NB4 (cell line): ENCODE data around the gene CATSPERB.

Experiments used
- POLR2A ChIP-seq: IDR thresholded peaks from 2 replicates; pipeline ENCODE4 v1.6.1; 2011; ENCODE audit warnings: mild to moderate bottlenecking; ENCODE audit not compliant: insufficient read length; ENCODE audit errors: extremely low read depth
- TF ChIP-seq, protein P1 (sequence below): IDR thresholded peaks from one replicate; pipeline ENCODE4 v1.5.1; 2012; ENCODE audit warnings: low read depth, low read length

DNA sequence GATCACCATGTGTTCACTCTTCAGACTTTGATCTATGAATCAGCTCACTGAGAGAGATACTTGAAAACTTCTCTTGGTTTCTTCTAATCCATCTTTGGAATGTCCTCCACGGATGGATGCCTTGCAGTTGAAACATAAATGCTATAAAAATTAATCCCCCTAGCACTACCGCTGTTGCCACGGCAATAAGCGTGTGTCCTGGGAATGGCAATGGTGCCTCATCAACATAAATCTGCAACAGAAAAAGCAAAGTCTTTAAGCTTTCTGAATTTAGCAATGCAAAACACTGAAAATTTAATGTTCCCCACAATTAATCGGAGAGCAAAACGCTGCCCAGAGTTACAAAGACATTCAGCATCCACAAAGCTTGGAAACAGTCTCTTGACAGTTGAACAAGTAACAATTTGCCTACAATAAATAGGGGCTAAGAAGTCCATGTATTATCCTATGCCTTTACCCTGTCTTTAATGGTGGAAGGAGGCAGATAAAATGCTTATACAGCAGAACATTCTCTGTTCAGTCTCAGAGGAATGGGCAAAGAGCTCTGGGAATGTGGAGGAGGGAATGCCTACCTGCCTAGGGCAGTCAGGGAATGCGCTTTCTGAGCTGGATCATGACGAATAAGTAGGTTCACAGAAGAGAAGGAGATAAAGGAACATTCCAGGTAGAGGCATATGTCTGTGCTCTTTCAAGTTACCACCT lies 150.9 kb downstream of the CATSPERB start:
- no peak for TF ChIP-seq POLR2A
- TF ChIP-seq, protein P1, sequence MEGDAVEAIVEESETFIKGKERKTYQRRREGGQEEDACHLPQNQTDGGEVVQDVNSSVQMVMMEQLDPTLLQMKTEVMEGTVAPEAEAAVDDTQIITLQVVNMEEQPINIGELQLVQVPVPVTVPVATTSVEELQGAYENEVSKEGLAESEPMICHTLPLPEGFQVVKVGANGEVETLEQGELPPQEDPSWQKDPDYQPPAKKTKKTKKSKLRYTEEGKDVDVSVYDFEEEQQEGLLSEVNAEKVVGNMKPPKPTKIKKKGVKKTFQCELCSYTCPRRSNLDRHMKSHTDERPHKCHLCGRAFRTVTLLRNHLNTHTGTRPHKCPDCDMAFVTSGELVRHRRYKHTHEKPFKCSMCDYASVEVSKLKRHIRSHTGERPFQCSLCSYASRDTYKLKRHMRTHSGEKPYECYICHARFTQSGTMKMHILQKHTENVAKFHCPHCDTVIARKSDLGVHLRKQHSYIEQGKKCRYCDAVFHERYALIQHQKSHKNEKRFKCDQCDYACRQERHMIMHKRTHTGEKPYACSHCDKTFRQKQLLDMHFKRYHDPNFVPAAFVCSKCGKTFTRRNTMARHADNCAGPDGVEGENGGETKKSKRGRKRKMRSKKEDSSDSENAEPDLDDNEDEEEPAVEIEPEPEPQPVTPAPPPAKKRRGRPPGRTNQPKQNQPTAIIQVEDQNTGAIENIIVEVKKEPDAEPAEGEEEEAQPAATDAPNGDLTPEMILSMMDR: no peak
